Right kidney (tissue), 1 donor: ENCODE measurements around the gene RPL10.

ENCODE experiments used
- DNase-seq: peaks from one replicate; pipeline ENCODE4 v3.0.0-alpha.2; 2016

RPL10 gene

GRCh38 chrX:154443992-154444754, 46.0 kb downstream of the RPL10 start, which contains the start of gene FAM50A:
Gene FAM50A, plus strand, starts transcription at chrX:154444141. Its CDS starts 95 bp downstream, at chrX:154444236.
- DNase-seq, result peak; percentile 60

- DNase-seq, result no peak
Observed at GRCh38 chrX:154444755-154445246, 46.6 kb downstream of the RPL10 start.

GRCh38 chrX:154445776-154446175, 47.6 kb downstream of the RPL10 start:
- no peak for DNase-seq

- DNase-seq, result no peak
Observed at GRCh38 chrX:154446430-154446829, 48.3 kb downstream of the RPL10 start.

- DNase-seq, result no peak
Observed at GRCh38 chrX:154448484-154448883, 50.3 kb downstream of the RPL10 start.

- DNase-seq, result no peak
Observed at GRCh38 chrX:154449618-154450017, 51.4 kb downstream of the RPL10 start.

GRCh38 chrX:154450312-154450711, 52.1 kb downstream of the RPL10 start:
- DNase-seq, result no peak
